Kidney capillary endothelial cell (primary cell): Measurements from ENCODE around the gene SIGLEC5.

Source experiments
- DNase-seq: peaks from one replicate; pipeline ENCODE4 v3.0.0-alpha.2; 2018; ENCODE audit warnings: low spot score

Gene SIGLEC5

DNA sequence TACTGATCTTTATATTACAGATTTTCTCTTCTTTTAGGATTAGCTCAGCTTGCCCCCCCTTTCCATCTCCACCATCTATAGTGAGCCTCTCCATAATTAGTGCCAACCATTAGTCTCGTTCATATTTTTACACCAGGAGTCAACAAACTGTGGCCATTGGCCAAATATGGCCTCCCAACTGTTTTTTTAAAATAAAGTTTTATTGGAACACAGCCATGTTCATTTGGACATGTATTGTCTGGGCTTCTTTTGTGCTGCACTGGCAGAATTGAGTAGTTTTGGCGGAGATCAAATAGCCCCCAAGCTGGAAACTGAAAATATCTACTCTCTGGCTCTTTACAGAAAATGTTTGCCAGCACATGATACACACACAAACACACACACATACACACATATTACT lies 40.7 kb downstream of the SIGLEC5 start:
- DNase-seq = no peak

DNA sequence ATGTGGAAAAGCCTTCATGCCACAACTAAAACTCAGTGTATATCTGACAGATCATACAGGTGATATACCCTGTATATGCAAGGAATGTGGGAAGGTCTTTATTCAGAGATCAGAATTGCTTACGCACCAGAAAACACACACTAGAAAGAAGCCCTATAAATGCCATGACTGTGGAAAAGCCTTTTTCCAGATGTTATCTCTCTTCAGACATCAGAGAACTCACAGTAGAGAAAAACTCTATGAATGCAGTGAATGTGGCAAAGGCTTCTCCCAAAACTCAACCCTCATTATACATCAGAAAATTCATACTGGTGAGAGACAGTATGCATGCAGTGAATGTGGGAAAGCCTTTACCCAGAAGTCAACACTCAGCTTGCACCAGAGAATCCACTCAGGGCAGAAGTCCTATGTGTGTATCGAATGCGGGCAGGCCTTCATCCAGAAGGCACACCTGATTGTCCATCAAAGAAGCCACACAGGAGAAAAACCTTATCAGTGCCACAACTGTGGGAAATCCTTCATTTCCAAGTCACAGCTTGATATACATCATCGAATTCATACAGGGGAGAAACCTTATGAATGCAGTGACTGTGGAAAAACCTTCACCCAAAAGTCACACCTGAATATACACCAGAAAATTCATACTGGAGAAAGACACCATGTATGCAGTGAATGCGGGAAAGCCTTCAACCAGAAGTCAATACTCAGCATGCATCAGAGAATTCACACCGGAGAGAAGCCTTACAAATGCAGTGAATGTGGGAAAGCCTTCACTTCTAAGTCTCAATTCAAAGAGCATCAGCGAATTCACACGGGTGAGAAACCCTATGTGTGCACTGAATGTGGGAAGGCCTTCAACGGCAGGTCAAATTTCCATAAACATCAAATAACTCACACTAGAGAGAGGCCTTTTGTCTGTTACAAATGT lies 42.7 kb downstream of the SIGLEC5 start:
- DNase-seq = no peak

DNA sequence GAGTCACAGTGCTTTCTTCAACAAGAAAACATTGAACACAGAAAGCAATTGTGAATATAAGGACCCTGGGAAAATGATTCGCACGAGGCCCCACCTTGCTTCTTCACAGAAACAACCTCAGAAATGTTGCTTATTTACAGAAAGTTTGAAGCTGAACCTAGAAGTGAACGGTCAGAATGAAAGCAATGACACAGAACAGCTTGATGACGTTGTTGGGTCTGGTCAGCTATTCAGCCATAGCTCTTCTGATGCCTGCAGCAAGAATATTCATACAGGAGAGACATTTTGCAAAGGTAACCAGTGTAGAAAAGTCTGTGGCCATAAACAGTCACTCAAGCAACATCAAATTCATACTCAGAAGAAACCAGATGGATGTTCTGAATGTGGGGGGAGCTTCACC lies 43.4 kb downstream of the SIGLEC5 start:
- DNase-seq = no peak

DNA sequence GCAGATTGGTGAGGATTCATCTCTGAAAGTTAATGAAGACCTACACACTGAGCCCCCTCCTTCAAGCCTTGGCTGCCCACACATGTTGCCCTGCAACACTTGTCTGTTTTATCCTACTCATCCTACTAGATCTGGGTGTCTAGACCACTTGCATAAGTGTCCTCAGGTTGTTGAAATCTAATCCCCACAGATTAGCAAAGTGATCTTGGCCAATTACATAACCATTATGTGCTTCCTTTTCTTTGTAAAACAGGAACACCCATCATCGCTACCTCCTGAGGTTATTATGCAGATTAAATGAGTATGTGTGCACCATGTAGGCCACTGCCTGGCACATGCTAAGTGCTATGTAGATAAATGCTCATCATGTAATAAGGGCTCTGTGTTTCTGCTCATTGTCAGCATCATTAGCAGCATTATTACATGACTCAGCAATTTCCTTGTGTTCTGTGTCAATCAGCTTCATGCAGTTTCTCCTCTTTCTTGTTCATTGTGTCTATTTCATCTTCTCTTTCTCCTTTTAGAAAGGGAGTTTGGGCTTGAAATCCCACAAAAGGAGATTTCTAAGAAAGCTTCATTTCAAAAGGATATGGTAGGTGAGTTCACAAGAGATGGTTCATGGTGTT lies 44.0 kb downstream of the SIGLEC5 start:
- DNase-seq = no peak

DNA sequence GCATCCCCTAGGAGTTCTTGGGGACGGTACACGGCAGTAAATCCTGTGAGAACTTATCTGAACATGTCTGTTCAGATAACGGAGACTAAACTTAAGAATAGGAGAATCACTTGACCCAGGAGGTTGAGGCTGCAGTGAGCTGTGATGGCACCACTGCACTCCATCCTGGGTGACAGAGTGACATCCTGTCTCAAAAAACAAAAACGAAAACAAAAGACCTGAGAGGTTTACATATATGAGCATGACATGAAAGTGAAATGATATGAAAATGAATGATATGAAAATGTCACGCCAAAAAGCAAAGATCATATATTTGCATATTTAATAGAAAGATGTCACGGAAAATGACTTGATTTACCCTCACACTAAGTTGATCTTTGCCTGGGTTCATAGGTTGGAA lies 53.4 kb downstream of the SIGLEC5 start:
- no peak for DNase-seq

DNA sequence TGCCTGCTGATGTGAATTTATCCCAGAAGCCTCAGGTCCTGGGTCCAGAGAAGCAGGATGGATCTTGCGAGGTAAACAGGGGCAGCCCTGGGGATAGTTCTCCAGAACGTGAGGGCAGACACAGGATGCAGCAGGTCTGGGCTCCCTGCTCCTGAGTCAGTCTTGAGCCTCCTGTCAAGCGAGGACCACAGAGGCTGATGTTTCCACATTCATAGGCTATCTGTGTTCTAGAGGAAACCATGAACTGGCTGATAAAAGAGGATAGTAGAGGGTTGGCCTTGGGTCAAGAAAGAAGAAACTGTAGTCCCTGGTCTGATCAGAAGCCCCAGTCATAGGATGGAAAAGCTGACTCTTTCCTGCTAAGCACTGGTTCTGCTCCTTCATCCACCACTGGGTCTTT lies 56.9 kb downstream of the SIGLEC5 start:
- peak; percentile 9 for DNase-seq

DNA sequence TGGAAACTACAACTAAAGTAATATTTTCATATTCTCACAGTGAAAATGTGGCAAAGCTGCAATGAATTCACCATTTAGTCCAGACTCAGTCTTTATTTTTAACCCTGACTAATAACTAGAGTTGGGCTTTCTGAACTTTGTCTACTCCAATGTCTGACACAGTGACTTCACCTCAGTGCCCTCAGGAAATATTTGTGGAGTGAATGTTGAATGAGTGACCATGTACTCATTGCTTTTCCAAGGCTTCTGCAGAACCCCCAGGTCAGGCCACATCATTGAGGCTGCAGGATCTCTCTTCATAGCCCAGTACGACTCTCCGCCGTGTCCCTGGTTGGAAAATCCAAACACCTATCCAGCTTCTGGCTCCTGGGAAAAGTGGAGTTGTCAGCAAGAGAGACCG lies 57.3 kb downstream of the SIGLEC5 start:
- DNase-seq = peak; percentile 69

DNA sequence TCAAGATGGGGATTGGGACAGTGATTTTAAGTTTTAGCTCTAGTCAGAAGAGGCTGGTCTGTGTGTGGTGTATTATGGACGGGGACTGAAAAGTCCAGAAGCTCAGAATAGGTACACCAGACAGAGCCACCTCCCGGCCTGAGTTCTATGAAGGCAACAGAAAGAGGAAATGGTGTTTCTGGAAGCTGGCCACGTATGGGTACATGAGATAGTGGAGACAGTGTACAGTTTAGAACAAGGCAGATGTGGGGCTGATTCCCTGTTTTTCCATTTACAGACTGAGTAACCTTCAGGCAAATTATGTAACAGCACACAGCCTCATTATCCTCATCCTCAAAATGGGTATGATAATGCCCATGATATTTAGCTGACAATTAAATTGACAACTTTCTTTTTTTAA lies 57.8 kb downstream of the SIGLEC5 start:
- DNase-seq = peak; percentile 14

DNA sequence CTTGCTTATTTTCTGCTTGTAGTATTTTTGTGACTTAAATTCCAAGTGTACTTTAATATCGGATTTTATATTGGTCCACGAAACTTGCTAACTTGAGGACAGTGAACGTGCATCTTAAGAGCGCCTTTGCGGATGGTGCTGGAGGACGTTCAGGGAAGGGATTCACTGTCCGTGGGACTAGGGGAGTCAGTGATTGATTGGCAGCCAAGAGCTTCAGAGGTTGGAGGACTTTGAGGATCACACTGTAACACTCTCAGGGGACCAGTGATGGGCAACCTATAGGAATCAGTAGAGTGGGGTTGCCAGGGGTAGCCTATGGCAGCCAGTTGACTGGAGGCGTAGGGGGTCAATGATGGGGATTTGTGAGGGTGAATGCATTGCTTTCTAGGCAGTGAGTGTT lies 58.6 kb downstream of the SIGLEC5 start:
- peak; percentile 6 for DNase-seq

DNA sequence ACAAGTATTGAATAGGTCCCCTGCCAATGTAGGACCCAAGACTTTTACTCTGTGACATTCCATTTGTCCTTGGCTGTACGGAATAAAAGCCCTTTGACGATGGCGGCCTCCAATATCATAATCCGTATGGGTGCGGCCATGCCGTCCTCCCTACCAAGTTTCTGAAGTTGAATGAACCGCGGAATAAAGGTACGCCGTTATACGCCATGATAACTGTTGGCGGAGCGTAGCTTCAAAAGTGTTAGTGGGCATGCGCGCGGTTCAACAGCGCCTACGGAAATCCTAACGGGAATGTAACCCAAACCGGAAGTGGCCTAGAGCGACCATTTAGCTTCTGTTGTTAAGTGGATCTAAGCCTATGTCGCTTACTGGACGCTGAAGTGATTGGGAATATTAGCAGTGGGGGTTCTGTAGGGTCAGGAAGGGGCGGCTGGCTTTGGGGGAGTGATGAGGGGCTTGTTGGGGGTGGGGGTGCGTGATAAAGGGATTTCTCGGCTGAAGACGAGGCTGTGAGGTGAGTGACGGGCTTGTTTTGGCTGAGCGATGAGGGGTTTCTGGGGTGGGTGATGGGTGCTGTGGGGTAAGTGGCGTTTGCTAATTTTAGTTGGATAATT lies 59.1 kb downstream of the SIGLEC5 start, which contains the start of gene ZNF175:
Gene ZNF175, plus strand, starts transcription at position 322 of the 614 bp plus-strand sequence. CDS start 2,047 bp downstream, outside the sequence.
- DNase-seq = peak; percentile 95

DNA sequence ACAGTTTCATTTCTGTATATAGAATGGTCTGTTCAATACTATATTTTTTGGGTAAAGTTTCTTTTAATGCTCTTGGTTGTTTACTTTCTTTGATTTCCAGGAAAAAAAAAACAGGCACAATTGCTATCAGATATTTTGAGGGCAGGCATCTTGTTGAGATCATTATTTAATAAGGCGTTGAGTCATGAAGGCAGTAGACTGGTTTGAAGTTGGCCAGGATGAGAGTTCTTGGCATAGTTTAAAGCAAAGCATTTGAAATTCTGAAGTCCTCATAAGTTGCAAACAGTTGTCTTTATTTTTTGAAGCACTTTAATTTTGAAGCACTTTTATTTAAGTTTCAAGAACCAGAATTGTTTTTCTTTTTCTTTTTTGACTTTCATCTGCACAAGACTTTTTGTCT lies 61.7 kb downstream of the SIGLEC5 start:
- no peak for DNase-seq

DNA sequence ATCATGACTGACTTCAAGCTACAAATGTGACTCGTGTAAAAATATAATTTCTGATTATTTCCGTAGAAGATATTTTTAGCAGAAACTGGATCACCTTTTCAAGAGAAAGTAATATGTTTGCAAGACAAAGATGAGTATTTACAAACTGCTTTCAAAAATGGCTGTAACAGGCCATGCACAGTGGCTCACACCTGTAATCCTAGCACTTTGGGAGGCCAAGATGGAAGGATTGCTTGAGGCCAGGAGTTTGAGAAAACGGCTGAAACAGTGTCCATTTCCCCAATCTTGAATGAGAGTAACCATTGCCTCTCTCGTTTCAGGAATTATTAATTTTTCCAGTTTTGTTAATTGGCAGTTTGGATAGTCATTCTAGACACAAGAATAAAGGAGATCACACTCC lies 62.6 kb downstream of the SIGLEC5 start:
- no peak for DNase-seq

DNA sequence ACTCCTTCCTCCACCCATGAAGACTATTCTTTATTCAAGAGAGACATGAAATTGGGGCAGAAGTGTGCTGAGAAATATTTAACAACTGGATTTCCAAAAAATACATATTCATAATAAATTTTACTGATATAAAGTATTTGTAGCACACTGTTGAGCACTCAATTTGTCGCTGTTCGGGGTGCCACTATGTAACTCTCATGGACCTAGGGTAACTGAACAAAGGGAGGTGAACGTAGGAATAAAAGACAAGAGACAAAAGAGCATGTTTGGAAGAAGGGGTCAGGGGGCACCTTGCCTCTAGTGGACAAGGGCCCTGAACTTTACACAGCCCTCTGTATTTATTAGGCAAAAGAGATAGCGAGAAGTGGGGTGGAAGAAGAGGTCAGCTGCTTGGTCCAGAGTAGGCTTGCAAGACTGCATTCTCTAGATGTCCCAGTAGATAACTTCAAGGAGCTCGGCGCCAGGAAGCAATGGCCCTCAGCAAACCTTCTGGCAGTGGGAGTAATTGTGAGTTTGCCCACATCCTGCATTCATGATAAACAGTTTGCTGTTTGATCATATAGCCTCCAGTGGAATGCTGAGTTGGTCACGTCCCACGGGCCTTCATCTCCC lies 63.6 kb downstream of the SIGLEC5 start:
- DNase-seq = no peak

DNA sequence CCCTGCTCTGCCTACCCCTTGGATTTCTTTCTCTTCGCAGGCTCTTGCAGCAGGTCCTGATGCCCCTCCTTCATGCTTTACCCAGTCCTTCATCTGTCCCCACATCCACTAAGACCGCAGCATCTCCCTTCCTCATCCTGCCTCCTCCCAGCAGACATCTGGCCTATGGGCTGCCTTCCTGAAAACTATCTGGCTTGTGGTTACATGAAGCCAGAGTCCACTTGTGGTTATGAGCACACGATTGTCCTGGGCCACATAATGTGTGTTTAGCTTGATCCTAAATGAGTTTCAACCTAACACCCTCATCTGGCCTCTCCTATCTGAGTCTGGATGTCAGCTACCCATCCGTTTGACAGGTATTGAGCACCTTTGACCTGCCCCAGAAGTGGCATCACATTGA lies 64.6 kb downstream of the SIGLEC5 start:
- DNase-seq = no peak

DNA sequence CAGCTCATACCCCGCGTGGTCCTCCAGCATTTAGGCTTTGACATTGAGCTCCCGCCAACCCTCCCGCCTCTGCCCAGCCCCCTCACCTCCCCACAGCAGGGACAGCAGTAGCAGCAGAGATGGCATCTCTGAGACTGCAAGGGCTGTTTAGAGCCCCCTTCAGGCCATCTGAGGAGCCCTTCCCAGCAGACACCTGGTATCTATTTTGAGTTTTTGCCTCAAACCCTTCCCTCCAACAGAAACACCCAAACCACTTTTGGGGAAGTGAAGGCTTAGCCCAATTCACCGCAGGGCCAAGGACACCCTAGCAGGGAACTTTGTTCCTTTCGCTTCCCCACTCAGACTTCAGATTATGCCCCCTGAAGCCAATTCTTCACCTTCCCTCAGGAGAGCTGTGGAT lies 65.4 kb downstream of the SIGLEC5 start:
- no peak for DNase-seq
